AG04449 (cell line): ENCODE measurements around the gene POLR2E.

Experiments used
- CTCF ChIA-PET: fragments of 350-600 bp; formaldehyde crosslinking; extraction: SDS; loops from one replicate; lab custom pipeline; 2021; ENCODE audit warnings: antibody characterized with exemption; lab: Yijun Ruan, JAX
- POLR2A ChIA-PET: fragments of 400-600, 350-600 bp; formaldehyde crosslinking; extraction: SDS; loops from one replicate; lab custom pipeline; 2020; ENCODE audit warnings: antibody characterized with exemption, inconsistent platforms; lab: Yijun Ruan, JAX
- DNase-seq: peaks from one replicate; pipeline ENCODE4 v3.0.0-alpha.2; 2010; ENCODE audit warnings: low read depth, low spot score
- H3K4me3 ChIP-seq: 2 replicates; pipeline ENCODE4 v1.5.1; 2011; ENCODE audit warnings: low read depth, mild to moderate bottlenecking, control low read depth, low read length
- TF ChIP-seq, protein P1 (sequence below): IDR thresholded peaks from one replicate; pipeline ENCODE4 v1.5.1; 2011; ENCODE audit warnings: mild to moderate bottlenecking, moderate library complexity, low read length, control low read depth, inconsistent platforms; ENCODE audit not compliant: insufficient read depth; ENCODE audit errors: missing control alignments

Gene POLR2E

DNA sequence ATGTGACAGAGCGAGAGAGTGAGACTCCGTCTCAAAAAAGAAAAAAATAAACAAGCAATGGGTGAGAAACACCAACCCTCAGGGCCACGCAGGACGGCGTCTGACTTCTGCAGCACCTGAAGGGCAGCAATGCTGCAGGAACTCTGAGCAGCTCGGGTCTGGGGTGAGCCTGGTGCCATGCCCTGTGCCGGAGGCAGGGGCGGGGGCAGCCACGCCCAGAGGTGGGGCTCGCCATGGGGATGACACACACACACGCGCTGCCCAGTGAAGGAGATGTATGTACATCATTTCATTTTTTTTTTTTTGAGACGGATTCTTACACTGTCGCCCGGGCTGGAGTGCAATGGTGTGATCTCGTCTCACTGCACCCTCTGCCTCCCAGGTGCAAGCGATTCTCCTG, 32.9 kb upstream of the POLR2E start:
- DNase-seq = no peak
- TF ChIP-seq, protein P1, sequence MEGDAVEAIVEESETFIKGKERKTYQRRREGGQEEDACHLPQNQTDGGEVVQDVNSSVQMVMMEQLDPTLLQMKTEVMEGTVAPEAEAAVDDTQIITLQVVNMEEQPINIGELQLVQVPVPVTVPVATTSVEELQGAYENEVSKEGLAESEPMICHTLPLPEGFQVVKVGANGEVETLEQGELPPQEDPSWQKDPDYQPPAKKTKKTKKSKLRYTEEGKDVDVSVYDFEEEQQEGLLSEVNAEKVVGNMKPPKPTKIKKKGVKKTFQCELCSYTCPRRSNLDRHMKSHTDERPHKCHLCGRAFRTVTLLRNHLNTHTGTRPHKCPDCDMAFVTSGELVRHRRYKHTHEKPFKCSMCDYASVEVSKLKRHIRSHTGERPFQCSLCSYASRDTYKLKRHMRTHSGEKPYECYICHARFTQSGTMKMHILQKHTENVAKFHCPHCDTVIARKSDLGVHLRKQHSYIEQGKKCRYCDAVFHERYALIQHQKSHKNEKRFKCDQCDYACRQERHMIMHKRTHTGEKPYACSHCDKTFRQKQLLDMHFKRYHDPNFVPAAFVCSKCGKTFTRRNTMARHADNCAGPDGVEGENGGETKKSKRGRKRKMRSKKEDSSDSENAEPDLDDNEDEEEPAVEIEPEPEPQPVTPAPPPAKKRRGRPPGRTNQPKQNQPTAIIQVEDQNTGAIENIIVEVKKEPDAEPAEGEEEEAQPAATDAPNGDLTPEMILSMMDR = no peak
- CTCF ChIA-PET = interaction anchor here (0.9 to 1.0 kb wide), 2 partner anchors 11 to 15 kb away, joined by 3 to 7 read pairs; no protein-coding TSS in a partner anchor
- POLR2A ChIA-PET = no interaction called here
- no peak overlapping the region for H3K4me3 ChIP-seq

GRCh38 chr19:1126984-1127760, 32.0 kb upstream of the POLR2E start:
- DNase-seq = no peak
- ChIA-PET CTCF (interaction anchor here (1.5 to 5.2 kb wide), 3 partner anchors 14 to 68 kb away, joined by 4 to 37 read pairs (median 21); no protein-coding TSS in a partner anchor), POLR2A (no interaction called here)
- H3K4me3 ChIP-seq = no peak overlapping the region
- TF ChIP-seq, protein P1 = no peak

DNA sequence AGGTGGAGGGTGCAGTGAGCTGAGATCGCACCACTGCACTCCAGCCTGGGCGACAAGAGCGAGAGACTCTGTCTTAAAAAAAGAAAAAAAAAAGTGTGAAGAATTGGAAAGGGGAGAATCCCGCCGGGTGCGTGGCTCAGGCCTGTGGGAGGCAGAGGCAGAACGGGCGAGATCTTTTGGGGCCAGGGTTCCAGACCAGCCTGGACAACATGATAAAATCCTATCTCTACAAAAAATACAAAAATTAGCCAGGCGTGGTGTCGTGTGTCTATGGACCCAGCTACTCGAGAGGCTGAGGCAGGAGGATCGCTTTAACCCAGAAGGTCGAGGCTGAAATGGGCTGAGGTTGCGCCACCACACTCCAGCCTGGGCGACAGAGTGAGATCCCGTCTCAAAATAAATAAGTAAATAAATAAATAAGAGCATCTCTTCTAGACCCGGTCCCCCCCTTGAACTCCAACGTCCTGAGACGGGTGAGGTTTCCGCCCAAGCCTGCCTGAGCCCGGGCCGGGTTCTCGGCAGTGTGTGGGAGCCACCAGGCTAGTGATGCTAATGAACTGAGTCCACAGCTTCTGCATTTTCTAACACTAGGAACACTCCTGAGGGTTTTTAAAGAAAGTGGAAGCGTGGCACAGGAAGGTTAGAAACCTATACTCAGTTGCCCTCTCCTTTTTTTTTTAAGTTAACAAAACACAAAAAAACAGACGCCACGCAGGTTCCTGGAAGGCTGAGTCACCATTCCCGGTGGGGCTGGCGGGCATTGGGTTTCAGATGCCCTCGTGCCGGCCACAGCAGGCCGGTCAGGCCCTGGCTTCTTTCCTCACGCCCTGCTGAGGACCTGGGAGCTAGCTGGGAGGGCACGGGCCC, 30.7 kb upstream of the POLR2E start:
- no peak overlapping the region for H3K4me3 ChIP-seq
- no peak for DNase-seq
- ChIA-PET POLR2A (interaction anchor here (1.0 to 1.1 kb wide), 2 partner anchors 12 to 15 kb away, joined by 4 to 5 read pairs; no protein-coding TSS in a partner anchor), CTCF (interaction anchor here (1.5 to 5.2 kb wide), 3 partner anchors 12 to 69 kb away, joined by 4 to 37 read pairs (median 21); no protein-coding TSS in a partner anchor)
- TF ChIP-seq, protein P1 = no peak

GRCh38 chr19:1123885-1124677, 28.9 kb upstream of the POLR2E start:
- TF ChIP-seq, protein P1 = no peak
- no peak overlapping the region for H3K4me3 ChIP-seq
- no peak for DNase-seq
- ChIA-PET CTCF (interaction anchor here (1.5 to 5.2 kb wide), 3 partner anchors 11 to 75 kb away, joined by 4 to 37 read pairs (median 21); no protein-coding TSS in a partner anchor), POLR2A (no interaction called here)

DNA sequence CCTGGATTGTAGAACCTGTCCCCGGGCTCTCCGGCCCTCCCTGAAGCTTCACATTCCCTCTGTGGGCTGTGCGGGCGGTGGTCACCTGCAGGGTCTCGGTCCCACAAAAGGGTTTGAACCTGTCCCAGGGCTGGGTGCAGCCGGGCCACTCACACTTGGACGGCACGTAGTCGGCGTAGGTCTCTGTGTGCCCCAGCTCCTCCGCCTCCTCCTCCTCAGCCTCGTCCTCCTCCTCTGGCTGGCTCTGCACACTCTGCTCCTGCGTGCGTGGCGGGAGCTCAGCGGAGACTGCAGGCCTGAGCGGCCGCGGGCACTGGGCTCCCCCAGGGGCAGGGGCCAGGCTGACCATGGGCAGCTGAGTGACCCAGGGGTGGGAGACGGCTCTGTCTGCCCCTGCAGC, 28.2 kb upstream of the POLR2E start:
- ChIA-PET POLR2A (no interaction called here), CTCF (interaction anchor here (1.0 to 5.2 kb wide), 4 partner anchors 8 to 76 kb away, joined by 3 to 37 read pairs (median 12); no protein-coding TSS in a partner anchor)
- no peak overlapping the region for H3K4me3 ChIP-seq
- TF ChIP-seq, protein P1 = no peak
- DNase-seq = no peak
